GM23338 (cell line): ENCODE data around the gene UBAP1L. TPM values are rescaled to one million over a fixed set of nuclear protein-coding genes. Genes with fewer than 3 reads are reported as not detected.
A peak's percentile ranks its signal among the peaks of the same experiment; 100 is the strongest.

Experiments used
- ATAC-seq: fragments of 200-7000 bp; cut with Tn5 transposase; 3 replicates; pipeline ENCODE4 v1.9.1; 2020
- DNase-seq: peaks from one replicate; pipeline ENCODE4 v3.0.0-alpha.2; 2015; ENCODE audit warnings: low spot score
- H2AFZ ChIP-seq: fragments of 200-600 bp; sonication (generic); 2 replicates; pipeline ENCODE4 v1.8.0; 2016; ENCODE audit warnings: antibody characterized with exemption, mild to moderate bottlenecking, moderate library complexity
- H3F3A ChIP-seq: fragments of 200-600 bp; sonication (generic); replicated peaks from 2 replicates; pipeline ENCODE4 v1.8.0; 2017; ENCODE audit warnings: antibody characterized with exemption, mixed run types, low read depth
- H3K27ac ChIP-seq: fragments of 200-600 bp; sonication (generic); 2 replicates; pipeline ENCODE4 v1.6.1; 2016; ENCODE audit warnings: low read depth
- H3K27me3 ChIP-seq: fragments of 200-600 bp; sonication (generic); 2 replicates; pipeline ENCODE4 v1.8.0; 2016; ENCODE audit warnings: mild to moderate bottlenecking, mixed run types, moderate library complexity; ENCODE audit not compliant: insufficient read depth
- H3K36me3 ChIP-seq: fragments of 200-600 bp; sonication (generic); 2 replicates; pipeline ENCODE4 v1.8.0; 2016; ENCODE audit warnings: mild to moderate bottlenecking; ENCODE audit not compliant: insufficient read depth
- H3K4me1 ChIP-seq: fragments of 200-600 bp; sonication (generic); 2 replicates; pipeline ENCODE4 v1.8.0; 2016; ENCODE audit warnings: mild to moderate bottlenecking, moderate library complexity; ENCODE audit not compliant: insufficient read depth
- H3K4me2 ChIP-seq: fragments of 200-600 bp; sonication (generic); 2 replicates; pipeline ENCODE4 v1.7.1; 2017; ENCODE audit warnings: mixed run types
- H3K4me3 ChIP-seq: fragments of 200-600 bp; sonication (generic); 2 replicates; pipeline ENCODE4 v1.6.1; 2016; ENCODE audit warnings: mixed run types
- H3K79me2 ChIP-seq: fragments of 200-600 bp; sonication (generic); replicated peaks from 2 replicates; pipeline ENCODE4 v1.8.0; 2017; ENCODE audit warnings: mild to moderate bottlenecking; ENCODE audit not compliant: insufficient read depth
- H3K9me2 ChIP-seq: fragments of 200-600 bp; sonication (generic); 2 replicates; pipeline ENCODE4 v1.8.0; 2017; ENCODE audit not compliant: insufficient read depth
- H4K20me1 ChIP-seq: fragments of 200-600 bp; sonication (generic); replicated peaks from 2 replicates; pipeline ENCODE4 v1.8.0; 2017; ENCODE audit warnings: mild to moderate bottlenecking; ENCODE audit not compliant: insufficient read depth
- H3K27ac Mint-ChIP-seq: 2 replicates; pipeline ENCODE4 v1.8.0; 2020; ENCODE audit warnings: inconsistent platforms, mild to moderate bottlenecking, moderate library complexity, mixed read lengths
- H3K27me3 Mint-ChIP-seq: 3 replicates; pipeline ENCODE4 v1.8.0; 2022; ENCODE audit warnings: low read depth, mild to moderate bottlenecking, moderate library complexity, mixed read lengths, inconsistent platforms; ENCODE audit not compliant: insufficient read depth, poor library complexity
- H3K36me3 Mint-ChIP-seq: 3 replicates; pipeline ENCODE4 v1.8.0; 2021; ENCODE audit warnings: low read depth, mild to moderate bottlenecking, inconsistent platforms, moderate library complexity, mixed read lengths
- H3K4me1 Mint-ChIP-seq: 3 replicates; pipeline ENCODE4 v1.8.0; 2020; ENCODE audit warnings: mild to moderate bottlenecking, inconsistent platforms, mixed read lengths
- H3K4me3 Mint-ChIP-seq: 3 replicates; pipeline ENCODE4 v1.8.0; 2021; ENCODE audit warnings: moderate library complexity, mild to moderate bottlenecking, inconsistent platforms, mixed read lengths
- H3K9me3 Mint-ChIP-seq: 3 replicates; pipeline ENCODE4 v1.8.0; 2020; ENCODE audit warnings: moderate library complexity, mild to moderate bottlenecking, inconsistent platforms, mixed read lengths
- CREB1 ChIP-seq: fragments of 250-450 bp; sonication (Bioruptor Pico); IDR thresholded peaks from 2 replicates; pipeline ENCODE4 v1.5.0; 2020; ENCODE audit warnings: low read depth, mild to moderate bottlenecking, moderate library complexity
- CTCF ChIP-seq, 2 experiments: fragments of 200-600 bp in 1 of 2; sonication (generic) in 1 of 2; conservative IDR thresholded peaks; 2 replicates each; pipeline versions ENCODE4 v1.5.1 to v1.6.1; 2016 to 2017; ENCODE audit warnings: antibody characterized with exemption in 2 of 2, low read depth in 2 of 2, mild to moderate bottlenecking in 2 of 2, moderate library complexity in 1 of 2
- ETS1 ChIP-seq: IDR thresholded peaks from 2 replicates; pipeline ENCODE4 v1.6.1; 2016; ENCODE audit warnings: antibody characterized with exemption
- EZH2 ChIP-seq: fragments of 200-600 bp; sonication (generic); IDR thresholded peaks from one replicate; pipeline ENCODE4 v1.8.0; 2017; ENCODE audit warnings: antibody characterized with exemption, mild to moderate bottlenecking, low read depth; ENCODE audit not compliant: unreplicated experiment
- EZH2phosphoT487 ChIP-seq: fragments of 200-600 bp; sonication (generic); IDR thresholded peaks from one replicate; pipeline ENCODE4 v1.8.1; 2018; ENCODE audit warnings: antibody characterized with exemption; ENCODE audit not compliant: unreplicated experiment
- JUNB ChIP-seq: IDR thresholded peaks from one replicate; pipeline ENCODE4 v1.6.1; 2016; ENCODE audit warnings: antibody characterized with exemption; ENCODE audit not compliant: unreplicated experiment
- NANOG ChIP-seq: IDR thresholded peaks from 2 replicates; pipeline ENCODE4 v1.6.1; 2016; ENCODE audit warnings: antibody characterized with exemption, borderline replicate concordance
- POLR2AphosphoS5 ChIP-seq: IDR thresholded peaks from 2 replicates; pipeline ENCODE4 v1.6.1; 2016; ENCODE audit warnings: antibody characterized with exemption, low read depth
- REST ChIP-seq: IDR thresholded peaks from one replicate; pipeline ENCODE4 v1.6.1; 2018; ENCODE audit warnings: antibody characterized with exemption; ENCODE audit not compliant: unreplicated experiment
- STAT1 ChIP-seq: IDR thresholded peaks from one replicate; pipeline ENCODE4 v1.6.1; 2016; ENCODE audit warnings: antibody characterized with exemption; ENCODE audit not compliant: unreplicated experiment
- ZNF114 ChIP-seq: fragments of 250-450 bp; sonication (Bioruptor Pico); IDR thresholded peaks from 2 replicates; pipeline ENCODE4 v1.5.0; 2020; ENCODE audit warnings: mild to moderate bottlenecking, moderate library complexity
- ZNF331 ChIP-seq: fragments of 250-450 bp; sonication (Bioruptor Pico); IDR thresholded peaks from 2 replicates; pipeline ENCODE4 v1.5.0; 2020; ENCODE audit warnings: low read depth, mild to moderate bottlenecking, moderate library complexity
- ZNF462 ChIP-seq: fragments of 250-450 bp; sonication (Bioruptor Pico); IDR thresholded peaks from 2 replicates; pipeline ENCODE4 v1.5.0; 2020; ENCODE audit warnings: mild to moderate bottlenecking, moderate library complexity
- polyA plus RNA-seq: library from polyadenylated mRNA; unstranded; fragments of >200 nt; fragmentation: Nextera tagmentation; extraction: Ambion mirVana; gene quantifications from 2 replicates; pipeline ENCODE4 v1.2.1, GENCODE V29; 2016
- total RNA-seq: library from RNA; depleted of rRNA; stranded (reverse); fragments of >200 nt; shearing (Covaris generic); gene quantifications from 2 replicates; pipeline ENCODE4 v1.2.3, GENCODE V29; 2014

The UBAP1L gene
- total and polyA plus RNA-seq, 2 experiments from 2014 or later = 0.53 to 1.5 TPM

GRCh38 chr15:65067317-65067644, 47.7 kb downstream of the UBAP1L start:
- Mint-ChIP-seq H3K36me3 (no peaks in the 10 kb centered on the region; the same call in 2 of the 3 replicates), H3K27me3 (peaks cover 17% of the 10 kb centered on the region), H3K9me3 (no peaks in the 10 kb centered on the region; the same call in 2 of the 3 replicates), H3K27ac (no peak overlapping the region), H3K4me1 (peaks cover 23% of the 10 kb centered on the region), H3K4me3 (peak overlapping the region; percentile 78)
- ATAC-seq = no peak
- peaks cover 25% of the 10 kb centered on the region for H3K4me1 ChIP-seq
- no peak for DNase-seq
- 0 out of 2 replicates have a peak, but pooled peaks cover 3% of the 10 kb centered on the region for H4K20me1 ChIP-seq
- peak overlapping the region; percentile 93 for H3K4me2 ChIP-seq
- H3K9me2 ChIP-seq = no peaks in the 10 kb centered on the region
- TF ChIP-seq JUNB = no peak
- no peak for TF ChIP-seq STAT1
- no peak for TF ChIP-seq NANOG
- TF ChIP-seq CREB1 (CRISPR knock-in tag) = no peak
- no peak for TF ChIP-seq ZNF462
- no peak for TF ChIP-seq POLR2AphosphoS5
- no peak for TF ChIP-seq ZNF114 (CRISPR knock-in tag)
- TF ChIP-seq EZH2phosphoT487 = no peak
- TF ChIP-seq CTCF (conservative IDR thresholded peaks at IDR 0.05; ENCODE audit: low read depth in 2 of 2) = no peak
- no peak for TF ChIP-seq EZH2
- TF ChIP-seq ETS1 = no peak
- TF ChIP-seq ZNF331 (CRISPR knock-in tag) = no peak
- no peak for TF ChIP-seq REST
- peaks cover 5% of the 10 kb centered on the region; the same call in 1 of the 2 replicates for H3F3A ChIP-seq
- no peak overlapping the region for H3K27ac ChIP-seq
- H3K36me3 ChIP-seq = no peaks in the 10 kb centered on the region
- H2AFZ ChIP-seq = peak overlapping the region; percentile 99
- H3K79me2 ChIP-seq = no peaks in the 10 kb centered on the region
- H3K27me3 ChIP-seq = peaks cover 11% of the 10 kb centered on the region
- peak overlapping the region; percentile 73 for H3K4me3 ChIP-seq
